K562 (cell line): ENCODE data around the gene PACSIN2. TPM values are rescaled to one million over a fixed set of nuclear protein-coding genes. Genes with fewer than 3 reads are reported as not detected.

ENCODE experiments used
- ATAC-seq: fragments of 200-7000 bp; cut with Tn5 transposase; 3 replicates; pipeline ENCODE4 v1.9.1; 2020; ENCODE audit warnings: moderate library complexity
- BruUV-seq: library from RNA; stranded (reverse); fragments of 400-500 nt; replicated peaks from 2 replicates; lab custom pipeline; 2021; lab: Mats Ljungman, UMichigan
- CTCF ChIA-PET: fragments of 300-600 bp; formaldehyde crosslinking; extraction: SDS; loops from one replicate; lab custom pipeline; 2021; ENCODE audit warnings: low intra/inter-chr PET ratio; lab: Yijun Ruan, JAX
- POLR2A ChIA-PET: fragments of 300-600, 350-650 bp; sonication (Branson Sonifier 250); formaldehyde crosslinking; extraction: SDS; loops from one replicate; lab custom pipeline; 2021; ENCODE audit warnings: antibody characterized with exemption, inconsistent platforms; lab: Yijun Ruan, JAX
- DNase-seq, 4 experiments: peaks; one replicate each; pipeline versions ENCODE4 v3.0.0 to v3.0.0-alpha.2; 2011 to 2018; ENCODE audit warnings: low spot score in 3 of 4, mixed read lengths in 3 of 4; ENCODE audit errors: extremely low read depth in 1 of 4
- FAIRE-seq: peaks from 2 replicates; lab custom pipeline; 2011; peaks lifted over from hg19 to GRCh38; lab: Jason Lieb, UNC
- H2AFZ ChIP-seq: 2 replicates; pipeline ENCODE4 v1.6.0; 2011; ENCODE audit warnings: low read depth, low read length, control low read depth, inconsistent platforms
- H3K27ac ChIP-seq: fragments of 200-600 bp; 3 replicates; pipeline ENCODE4 v1.8.0; 2011; ENCODE audit warnings: low read depth, mild to moderate bottlenecking, control low read depth, inconsistent platforms, low read length, moderate library complexity, mixed read lengths; ENCODE audit errors: extremely low read depth
- H3K27me3 ChIP-seq, 2 experiments: fragments of 300-600 bp in 1 of 2; 2 replicates in 1 of 2; 3 replicates in 1 of 2; pipeline versions ENCODE4 v1.6.0 to v1.8.0; 2011; ENCODE audit warnings: inconsistent platforms in 2 of 2, low read length in 2 of 2, mild to moderate bottlenecking in 1 of 2, mixed read lengths in 1 of 2, moderate library complexity in 1 of 2; ENCODE audit not compliant: control insufficient read depth in 2 of 2, insufficient read depth in 2 of 2
- H3K36me3 ChIP-seq: fragments of 300-600 bp; 3 replicates; pipeline ENCODE4 v1.8.0; 2011; ENCODE audit warnings: mild to moderate bottlenecking, low read length, inconsistent platforms; ENCODE audit not compliant: control insufficient read depth, insufficient read depth
- H3K4me1 ChIP-seq, 2 experiments: fragments of 200-600 bp in 1 of 2; replicated peaks in 1 of 2; 2 replicates in 1 of 2; 3 replicates in 1 of 2; pipeline versions ENCODE4 v1.5.1 to v1.8.0; 2011; ENCODE audit warnings: inconsistent platforms in 2 of 2, low read length in 2 of 2, mild to moderate bottlenecking in 1 of 2, mixed read lengths in 1 of 2, moderate library complexity in 1 of 2; ENCODE audit not compliant: control insufficient read depth in 2 of 2, insufficient read depth in 2 of 2
- H3K4me2 ChIP-seq: 2 replicates; pipeline ENCODE4 v1.6.1; 2011; ENCODE audit warnings: low read length, control low read depth, inconsistent platforms, mixed read lengths; ENCODE audit not compliant: insufficient read depth
- H3K4me3 ChIP-seq: fragments of 200-600 bp; sonication (generic), shearing (Covaris generic); 2 replicates; pipeline ENCODE4 v1.5.1; 2016; ENCODE audit warnings: control low read depth, inconsistent platforms
- H3K79me2 ChIP-seq: fragments of 200-600 bp; 3 replicates; pipeline ENCODE4 v1.8.0; 2011; ENCODE audit warnings: low read length, inconsistent platforms; ENCODE audit not compliant: control insufficient read depth, insufficient read depth
- H3K9ac ChIP-seq, 2 experiments: 2 replicates each; pipeline versions ENCODE4 v1.6.0 to v1.6.1; 2011; ENCODE audit warnings: low read depth in 2 of 2, low read length in 2 of 2, control low read depth in 1 of 2, inconsistent platforms in 1 of 2, mild to moderate bottlenecking in 1 of 2, mixed read lengths in 1 of 2; ENCODE audit not compliant: insufficient read depth in 1 of 2
- H3K9me1 ChIP-seq: one replicate; pipeline ENCODE4 v1.6.0; 2011; ENCODE audit warnings: inconsistent platforms, mild to moderate bottlenecking, low read length, moderate library complexity; ENCODE audit not compliant: control insufficient read depth, insufficient read depth
- H3K9me3 ChIP-seq: replicated peaks from 2 replicates; pipeline ENCODE4 v1.5.1; 2011; ENCODE audit warnings: low read depth, low read length, inconsistent platforms; ENCODE audit not compliant: control insufficient read depth, insufficient read depth
- H4K20me1 ChIP-seq: replicated peaks from 2 replicates; pipeline ENCODE4 v1.6.1; 2011; ENCODE audit warnings: low read length, inconsistent platforms, mixed read lengths; ENCODE audit not compliant: control insufficient read depth, insufficient read depth
- CEBPG ChIP-seq, 3 experiments: fragments of 200-800 bp in 1 of 3; sonication (Bioruptor generic) in 1 of 3; sonication (generic) in 1 of 3; formaldehyde crosslinking in 1 of 3; IDR thresholded peaks in 2 of 3; conservative IDR thresholded peaks in 1 of 3; 2 replicates each; pipeline versions ENCODE4 v1.6.1 to v1.8.0; 2016 to 2022; ENCODE audit warnings: missing compliant biosample characterization in 2 of 3, missing genetic modification characterization in 2 of 3, mild to moderate bottlenecking in 1 of 3, missing genetic modification reagents in 1 of 3
- CTBP1 ChIP-seq: fragments of 450-650 bp; IDR thresholded peaks from 2 replicates; pipeline ENCODE4 v1.6.1; 2016; ENCODE audit warnings: borderline replicate concordance
- KAT7 ChIP-seq: sonication (generic); formaldehyde crosslinking; IDR thresholded peaks from 2 replicates; pipeline ENCODE4 v1.8.0; 2022; ENCODE audit warnings: missing genetic modification reagents, mild to moderate bottlenecking, borderline replicate concordance
- LCOR ChIP-seq: sonication (generic); formaldehyde crosslinking; IDR thresholded peaks from 2 replicates; pipeline ENCODE4 v1.8.0; 2022; ENCODE audit warnings: mild to moderate bottlenecking, missing genetic modification reagents
- NONO ChIP-seq, 2 experiments: fragments of 200-400 bp in 1 of 2; fragments of 450-650 bp in 1 of 2; formaldehyde crosslinking in 1 of 2; IDR thresholded peaks; 2 replicates each; pipeline ENCODE4 v1.6.1; 2017; ENCODE audit warnings: low read depth in 2 of 2, mild to moderate bottlenecking in 2 of 2, moderate library complexity in 2 of 2, low read length in 1 of 2
- TCFL5 ChIP-seq: fragments of 250-450 bp; sonication (Bioruptor Pico); conservative IDR thresholded peaks from 2 replicates; pipeline ENCODE4 v1.6.1; 2021; ENCODE audit warnings: mild to moderate bottlenecking, moderate library complexity, matching md5 sums
- ZNF24 ChIP-seq: fragments of 450-650 bp; IDR thresholded peaks from 2 replicates; pipeline ENCODE4 v1.6.1; 2016
- ZNF707 ChIP-seq: fragments of 250-450 bp; sonication (Bioruptor Pico); conservative IDR thresholded peaks from 2 replicates; pipeline ENCODE4 v1.8.0; 2022; ENCODE audit warnings: inconsistent platforms, mild to moderate bottlenecking, moderate library complexity
- WGBS: fragments of 100-300 bp; shearing (Covaris generic); methylation state at CpG from one replicate; pipeline ENCODE4 v1.1.6; 2016; ENCODE audit warnings: low coverage, mixed read lengths; ENCODE audit not compliant: insufficient coverage; ENCODE audit errors: missing lambda C conversion rate; 5-methylcytosine and 5-hydroxymethylcytosine counted together
- in situ Hi-C: fragments of 300-500 bp; cut with MboI; formaldehyde crosslinking; loops from 4 replicates; pipeline ENCODE4 v1.15.0; 2018; ENCODE audit warnings: inconsistent platforms, mixed read lengths
- intact Hi-C: fragments of 100-400 bp; cut with micrococcal nuclease; formaldehyde crosslinking; loops from 2 replicates; pipeline ENCODE4 v1.14.2; 2022
- polyA plus RNA-seq, 8 experiments: library from polyadenylated mRNA; depleted of rRNA in 4 of 8; stranded (reverse) in 5 of 8; unstranded in 3 of 8; fragments of >200 nt; fragmentation: Nextera tagmentation in 2 of 8; fragmentation: Illumina TruSeq in 1 of 8; extraction: Ambion mirVana in 2 of 8; extraction: Trizol in 1 of 8; gene quantifications; 2 replicates each; pipeline versions ENCODE4 v1.2.1 to v1.2.3, GENCODE V29; 2011 to 2014; ENCODE audit warnings: inconsistent platforms in 1 of 8, missing spikeins in 1 of 8
- total RNA-seq, 7 experiments: library from RNA; depleted of rRNA in 6 of 7; stranded (reverse); fragments of >200 nt in 6 of 7; fragmentation: Illumina TruSeq in 2 of 7; extraction: Trizol in 2 of 7; gene quantifications; 2 replicates each; pipeline versions ENCODE4 v1.2.1 to v1.2.3, GENCODE V29; 2011 to 2021; ENCODE audit warnings: low replicate concordance in 1 of 7
- TF ChIP-seq, protein P1 (sequence below): fragments of 450-650 bp; formaldehyde crosslinking; IDR thresholded peaks from 2 replicates; pipeline ENCODE4 v1.4.0; 2020; ENCODE audit warnings: mild to moderate bottlenecking, moderate library complexity
- TF ChIP-seq, protein P2 (sequence below), 2 experiments: fragments of 200-800 bp in 1 of 2; sonication (Bioruptor generic) in 1 of 2; sonication (generic) in 1 of 2; formaldehyde crosslinking in 1 of 2; IDR thresholded peaks in 1 of 2; conservative IDR thresholded peaks in 1 of 2; 2 replicates each; pipeline versions ENCODE4 v1.5.0 to v1.6.1; 2016 to 2020; ENCODE audit warnings: missing compliant biosample characterization in 1 of 2, missing genetic modification characterization in 1 of 2, missing genetic modification reagents in 1 of 2
- TF ChIP-seq, protein P3 (sequence below): fragments of 450-650 bp; IDR thresholded peaks from 2 replicates; pipeline ENCODE4 v1.6.1; 2016; ENCODE audit warnings: borderline replicate concordance
- TF ChIP-seq, protein P4 (sequence below): fragments of 250-450 bp; sonication (Bioruptor Pico); IDR thresholded peaks from 2 replicates; pipeline ENCODE4 v1.4.0; 2020; ENCODE audit warnings: mild to moderate bottlenecking, moderate library complexity

PACSIN2 gene
- total and polyA plus RNA-seq, 9 of the 15 experiments (the other 6 are each of a cell fraction or from before 2014, with no cell fraction given), result 0.45 to 45.1 (median 23.9) TPM

DNA sequence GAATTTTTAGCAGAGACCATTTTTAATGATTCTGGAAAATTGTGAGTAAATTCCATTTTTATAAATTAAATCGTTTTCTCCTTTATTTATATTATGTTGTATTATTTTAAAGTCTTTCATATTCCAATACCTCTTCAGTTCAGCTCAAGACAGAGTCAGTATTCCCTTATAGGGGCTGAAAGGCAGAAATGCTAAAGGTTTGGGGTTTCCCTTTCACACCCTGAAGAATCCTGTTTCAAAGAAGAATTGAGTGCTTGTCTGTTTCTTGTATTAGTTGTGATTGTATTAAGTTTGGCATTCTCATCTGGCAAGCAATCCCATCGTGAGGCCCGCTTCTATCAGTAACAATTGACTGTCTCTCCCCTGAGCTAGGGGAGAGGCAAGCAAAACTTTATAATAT lies 57.4 kb downstream of the PACSIN2 start:
- Histone ChIP-seq H2AFZ (no peak overlapping the region), H3K79me2 (peaks cover 76% of the 10 kb centered on the region), H3K9me3 (no peaks in the 10 kb centered on the region), H4K20me1 (peaks cover 6% of the 10 kb centered on the region; the same call in 1 of the 2 replicates), H3K9me1 (no peaks in the 10 kb centered on the region), H3K27me3 (no peaks in the 10 kb centered on the region), H3K36me3 (no peaks in the 10 kb centered on the region), H3K9ac (peak overlapping the region in 1 of 2 experiments; percentile 71; a peak in 2 of 4 replicates), H3K27ac (no peak overlapping the region), H3K4me3 (no peak overlapping the region), H3K4me2 (peak overlapping the region; percentile 83; the same call in 1 of the 2 replicates), H3K4me1 (peaks cover 11 to 39% of the 10 kb centered on the region in 2 experiments; a peak in 4 of 5 replicates)
- BruUV-seq, result no TSS peak
- POLR2A ChIA-PET, result no interaction called here
- DNase-seq (no peak), FAIRE-seq (no peak), ATAC-seq (no peak)
- TF ChIP-seq, protein P1, sequence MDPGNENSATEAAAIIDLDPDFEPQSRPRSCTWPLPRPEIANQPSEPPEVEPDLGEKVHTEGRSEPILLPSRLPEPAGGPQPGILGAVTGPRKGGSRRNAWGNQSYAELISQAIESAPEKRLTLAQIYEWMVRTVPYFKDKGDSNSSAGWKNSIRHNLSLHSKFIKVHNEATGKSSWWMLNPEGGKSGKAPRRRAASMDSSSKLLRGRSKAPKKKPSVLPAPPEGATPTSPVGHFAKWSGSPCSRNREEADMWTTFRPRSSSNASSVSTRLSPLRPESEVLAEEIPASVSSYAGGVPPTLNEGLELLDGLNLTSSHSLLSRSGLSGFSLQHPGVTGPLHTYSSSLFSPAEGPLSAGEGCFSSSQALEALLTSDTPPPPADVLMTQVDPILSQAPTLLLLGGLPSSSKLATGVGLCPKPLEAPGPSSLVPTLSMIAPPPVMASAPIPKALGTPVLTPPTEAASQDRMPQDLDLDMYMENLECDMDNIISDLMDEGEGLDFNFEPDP (CRISPR knock-in tag), result no peak
- TF ChIP-seq, protein P2, sequence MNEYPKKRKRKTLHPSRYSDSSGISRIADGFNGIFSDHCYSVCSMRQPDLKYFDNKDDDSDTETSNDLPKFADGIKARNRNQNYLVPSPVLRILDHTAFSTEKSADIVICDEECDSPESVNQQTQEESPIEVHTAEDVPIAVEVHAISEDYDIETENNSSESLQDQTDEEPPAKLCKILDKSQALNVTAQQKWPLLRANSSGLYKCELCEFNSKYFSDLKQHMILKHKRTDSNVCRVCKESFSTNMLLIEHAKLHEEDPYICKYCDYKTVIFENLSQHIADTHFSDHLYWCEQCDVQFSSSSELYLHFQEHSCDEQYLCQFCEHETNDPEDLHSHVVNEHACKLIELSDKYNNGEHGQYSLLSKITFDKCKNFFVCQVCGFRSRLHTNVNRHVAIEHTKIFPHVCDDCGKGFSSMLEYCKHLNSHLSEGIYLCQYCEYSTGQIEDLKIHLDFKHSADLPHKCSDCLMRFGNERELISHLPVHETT (CRISPR knock-in tag; conservative IDR thresholded peaks at IDR 0.05 in 1 of 2, IDR thresholded peaks at IDR 0.05 in 1 of 2), result no peak
- TF ChIP-seq CEBPG (CRISPR knock-in tag; IDR thresholded peaks at IDR 0.05), result no peak
- no peak for TF ChIP-seq CEBPG (tag; conservative IDR thresholded peaks at IDR 0.05 in 1 of 2, IDR thresholded peaks at IDR 0.05 in 1 of 2)
- no peak for TF ChIP-seq LCOR (CRISPR knock-in tag)
- no peak for TF ChIP-seq CTBP1
- TF ChIP-seq, protein P3, sequence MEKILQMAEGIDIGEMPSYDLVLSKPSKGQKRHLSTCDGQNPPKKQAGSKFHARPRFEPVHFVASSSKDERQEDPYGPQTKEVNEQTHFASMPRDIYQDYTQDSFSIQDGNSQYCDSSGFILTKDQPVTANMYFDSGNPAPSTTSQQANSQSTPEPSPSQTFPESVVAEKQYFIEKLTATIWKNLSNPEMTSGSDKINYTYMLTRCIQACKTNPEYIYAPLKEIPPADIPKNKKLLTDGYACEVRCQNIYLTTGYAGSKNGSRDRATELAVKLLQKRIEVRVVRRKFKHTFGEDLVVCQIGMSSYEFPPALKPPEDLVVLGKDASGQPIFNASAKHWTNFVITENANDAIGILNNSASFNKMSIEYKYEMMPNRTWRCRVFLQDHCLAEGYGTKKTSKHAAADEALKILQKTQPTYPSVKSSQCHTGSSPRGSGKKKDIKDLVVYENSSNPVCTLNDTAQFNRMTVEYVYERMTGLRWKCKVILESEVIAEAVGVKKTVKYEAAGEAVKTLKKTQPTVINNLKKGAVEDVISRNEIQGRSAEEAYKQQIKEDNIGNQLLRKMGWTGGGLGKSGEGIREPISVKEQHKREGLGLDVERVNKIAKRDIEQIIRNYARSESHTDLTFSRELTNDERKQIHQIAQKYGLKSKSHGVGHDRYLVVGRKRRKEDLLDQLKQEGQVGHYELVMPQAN, result no peak
- no peak for TF ChIP-seq TCFL5 (CRISPR knock-in tag)
- no peak for TF ChIP-seq KAT7
- TF ChIP-seq NONO (IDR thresholded peaks at IDR 0.05; ENCODE audit: low read depth in 2 of 2, low read length in 1 of 2), result no peak
- no peak for TF ChIP-seq ZNF707 (CRISPR knock-in tag)
- no peak for TF ChIP-seq ZNF24
- TF ChIP-seq, protein P4, sequence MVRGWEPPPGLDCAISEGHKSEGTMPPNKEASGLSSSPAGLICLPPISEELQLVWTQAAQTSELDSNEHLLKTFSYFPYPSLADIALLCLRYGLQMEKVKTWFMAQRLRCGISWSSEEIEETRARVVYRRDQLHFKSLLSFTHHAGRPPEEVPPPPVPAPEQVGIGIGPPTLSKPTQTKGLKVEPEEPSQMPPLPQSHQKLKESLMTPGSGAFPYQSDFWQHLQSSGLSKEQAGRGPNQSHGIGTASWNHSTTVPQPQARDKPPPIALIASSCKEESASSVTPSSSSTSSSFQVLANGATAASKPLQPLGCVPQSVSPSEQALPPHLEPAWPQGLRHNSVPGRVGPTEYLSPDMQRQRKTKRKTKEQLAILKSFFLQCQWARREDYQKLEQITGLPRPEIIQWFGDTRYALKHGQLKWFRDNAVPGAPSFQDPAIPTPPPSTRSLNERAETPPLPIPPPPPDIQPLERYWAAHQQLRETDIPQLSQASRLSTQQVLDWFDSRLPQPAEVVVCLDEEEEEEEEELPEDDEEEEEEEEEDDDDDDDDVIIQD (CRISPR knock-in tag), result no peak
- CTCF ChIA-PET, result no interaction called here
- intact Hi-C loops, result no loop called here
- in situ Hi-C loops, result no loop called here
- WGBS, result 43% methylated on average over 3 of the region's 3 CpGs
